CD4-positive, CD25-positive, alpha-beta regulatory T cell (primary cell): ENCODE measurements around the gene KCNAB1. TPM values are rescaled to one million over a fixed set of nuclear protein-coding genes. Genes with fewer than 3 reads are reported as not detected.

Experiments used
- ATAC-seq, 2 donors: fragments of 150-1000 bp; cut with Tn5 transposase; one replicate each; pipeline ENCODE4 v1.10.0; 2021; ENCODE audit warnings: low read depth in 2 of 2, moderate number of reproducible peaks in 2 of 2, moderate library complexity in 1 of 2
- DNase-seq, 3 donors: peaks; one replicate each; pipeline versions ENCODE4 v3.0.0 to v3.0.0-alpha.2; 2012 to 2022; ENCODE audit warnings: mixed read lengths in 1 of 3
- H3K27ac ChIP-seq: one replicate; pipeline ENCODE4 v1.7.0; 2013; ENCODE audit warnings: mild to moderate bottlenecking, low read length; ENCODE audit not compliant: insufficient read depth, poor library complexity, severe bottlenecking
- H3K27me3 ChIP-seq: one replicate; pipeline ENCODE4 v1.7.0; 2013; ENCODE audit warnings: low read length; ENCODE audit not compliant: control insufficient read depth, insufficient read depth
- H3K36me3 ChIP-seq: one replicate; pipeline ENCODE4 v1.7.0; 2013; ENCODE audit warnings: mild to moderate bottlenecking, low read length, moderate library complexity; ENCODE audit not compliant: control insufficient read depth, insufficient read depth
- H3K4me1 ChIP-seq: 2 replicates; pipeline ENCODE4 v1.7.0; 2013; ENCODE audit warnings: mild to moderate bottlenecking, low read length; ENCODE audit not compliant: insufficient read depth, control insufficient read depth, poor library complexity, severe bottlenecking
- H3K4me3 ChIP-seq: one replicate; pipeline ENCODE4 v1.7.0; 2013; ENCODE audit warnings: low read depth, mild to moderate bottlenecking, low read length, moderate library complexity
- H3K9me3 ChIP-seq, 2 experiments: 1 replicate in 1 of 2; 2 replicates in 1 of 2; pipeline ENCODE4 v1.7.0; 2013; ENCODE audit warnings: low read length in 2 of 2, mild to moderate bottlenecking in 1 of 2, moderate library complexity in 1 of 2; ENCODE audit not compliant: control insufficient read depth in 2 of 2
- H3K27ac Mint-ChIP-seq, 3 donors: one replicate each; pipeline ENCODE4 v1.8.0; 2020 to 2022; ENCODE audit warnings: mild to moderate bottlenecking in 3 of 3, mixed read lengths in 3 of 3, moderate library complexity in 2 of 3
- H3K27me3 Mint-ChIP-seq: one replicate; pipeline ENCODE4 v1.8.0; 2022; ENCODE audit warnings: mild to moderate bottlenecking, mixed read lengths
- H3K36me3 Mint-ChIP-seq: one replicate; pipeline ENCODE4 v1.8.0; 2020; ENCODE audit warnings: mixed read lengths
- H3K4me1 Mint-ChIP-seq, 4 donors: one replicate each; pipeline ENCODE4 v1.8.0; 2020 to 2022; ENCODE audit warnings: mixed read lengths in 4 of 4, mild to moderate bottlenecking in 1 of 4
- H3K4me3 Mint-ChIP-seq, 4 donors: one replicate each; pipeline ENCODE4 v1.8.0; 2020 to 2022; ENCODE audit warnings: mild to moderate bottlenecking in 4 of 4, mixed read lengths in 4 of 4, moderate library complexity in 3 of 4
- H3K9me3 Mint-ChIP-seq, 7 donors: one replicate each; pipeline ENCODE4 v1.8.0; 2020 to 2022; ENCODE audit warnings: mixed read lengths in 7 of 7, mild to moderate bottlenecking in 3 of 7, moderate library complexity in 2 of 7
- polyA plus RNA-seq, 4 donors: library from polyadenylated mRNA; unstranded; fragments of 300-500 nt; fragmentation: Illumina TruSeq; gene quantifications; one replicate each; pipeline ENCODE4 v1.2.3, GENCODE V29; 2021
- total RNA-seq: library from RNA; stranded (reverse); gene quantifications from one replicate; pipeline ENCODE4 v1.2.3, GENCODE V29; 2022

The KCNAB1 gene
- total and polyA plus RNA-seq, 5 donors from 2014 or later = 0.08 to 0.26 (median 0.17) TPM

DNA sequence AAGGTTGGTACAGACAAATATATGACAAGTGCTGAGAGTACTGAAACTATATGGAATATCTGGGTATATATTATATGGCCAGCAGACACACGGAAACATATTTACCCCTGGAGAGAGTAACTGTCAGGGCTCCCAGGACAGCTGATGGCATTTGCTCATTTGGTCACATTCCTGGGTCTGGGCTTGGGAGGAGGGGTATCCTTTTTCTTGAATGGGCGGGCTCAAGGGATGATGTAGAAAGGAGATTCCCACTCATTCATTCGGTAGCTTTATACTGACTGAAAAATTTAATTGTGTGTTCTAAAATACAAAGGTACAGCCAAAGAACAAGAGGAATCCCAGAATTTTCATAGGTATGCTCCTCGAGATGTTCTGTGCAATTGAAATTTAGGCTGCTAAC is 131.0 kb downstream of the KCNAB1 start:
- Histone ChIP-seq H3K4me1 (no peaks in the 10 kb centered on the region), H3K36me3 (no peaks in the 10 kb centered on the region), H3K4me3 (no peak overlapping the region), H3K27me3 (peaks cover 9% of the 10 kb centered on the region), H3K9me3 (no peaks in the 10 kb centered on the region), H3K27ac (no peak overlapping the region)
- H3K4me3 Mint-ChIP-seq = no peak overlapping the region
- ATAC-seq (no peak), DNase-seq (no peak)
- peaks cover 0 to 2% (median 0%) of the 10 kb centered on the region in 7 donors for H3K9me3 Mint-ChIP-seq
- no peaks in the 10 kb centered on the region for H3K4me1 Mint-ChIP-seq
- no peaks in the 10 kb centered on the region for H3K36me3 Mint-ChIP-seq
- no peak overlapping the region for H3K27ac Mint-ChIP-seq
- H3K27me3 Mint-ChIP-seq = peaks cover 18% of the 10 kb centered on the region

DNA sequence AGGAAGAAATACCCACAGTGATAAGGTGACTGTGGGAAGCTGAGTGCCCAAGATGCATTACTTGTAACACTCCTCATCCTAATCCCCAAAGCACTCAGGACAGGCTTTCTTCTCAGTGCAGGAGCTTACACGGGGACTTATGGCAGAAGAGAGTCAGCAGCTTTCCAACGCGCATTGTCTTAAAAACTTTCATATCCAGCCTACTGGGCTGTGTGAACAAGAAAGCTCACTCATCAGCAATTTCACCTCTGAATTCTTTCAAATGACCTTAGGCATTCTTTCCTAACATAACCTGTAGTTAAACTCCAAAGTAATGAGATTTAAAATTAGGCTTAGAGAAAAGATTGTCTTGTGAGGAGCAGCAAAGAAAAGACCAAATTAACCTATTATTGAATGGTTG is 132.3 kb downstream of the KCNAB1 start:
- Mint-ChIP-seq H3K27ac (no peak overlapping the region), H3K36me3 (no peaks in the 10 kb centered on the region), H3K4me3 (no peak overlapping the region), H3K27me3 (peaks cover 18% of the 10 kb centered on the region), H3K4me1 (no peaks in the 10 kb centered on the region), H3K9me3 (peaks cover 0 to 2% (median 0%) of the 10 kb centered on the region in 7 donors)
- DNase-seq = no peak
- Histone ChIP-seq H3K4me3 (no peak overlapping the region), H3K9me3 (no peaks in the 10 kb centered on the region), H3K36me3 (no peaks in the 10 kb centered on the region), H3K27ac (no peak overlapping the region), H3K27me3 (peaks cover 6% of the 10 kb centered on the region), H3K4me1 (no peaks in the 10 kb centered on the region)
- no peak for ATAC-seq

DNA sequence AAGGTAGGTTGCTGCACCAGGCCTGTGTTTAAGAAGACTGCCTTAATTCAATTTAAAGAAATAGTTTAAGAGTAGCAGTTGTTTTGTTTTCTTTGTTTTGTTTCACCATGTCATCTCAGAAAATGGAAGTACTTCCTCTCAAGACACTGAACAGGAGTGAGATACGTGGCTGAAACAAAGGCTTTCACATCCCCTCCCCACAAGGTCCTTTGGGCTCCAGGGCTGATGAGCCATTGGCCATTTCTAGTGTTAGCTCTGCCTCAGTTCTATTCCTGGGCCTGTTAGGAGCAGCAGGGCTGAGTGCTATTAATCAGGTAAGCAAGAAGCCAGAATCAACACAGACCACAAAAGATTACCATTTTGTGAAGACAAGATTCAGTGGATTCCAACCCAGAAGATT is 132.8 kb downstream of the KCNAB1 start:
- Mint-ChIP-seq H3K4me3 (no peak overlapping the region), H3K36me3 (no peaks in the 10 kb centered on the region), H3K27me3 (peaks cover 18% of the 10 kb centered on the region), H3K9me3 (peaks cover 0 to 2% (median 0%) of the 10 kb centered on the region in 7 donors), H3K4me1 (no peaks in the 10 kb centered on the region), H3K27ac (no peak overlapping the region)
- no peak for ATAC-seq
- Histone ChIP-seq H3K4me1 (no peaks in the 10 kb centered on the region), H3K27me3 (peaks cover 6% of the 10 kb centered on the region), H3K27ac (no peak overlapping the region), H3K36me3 (no peaks in the 10 kb centered on the region), H3K9me3 (no peaks in the 10 kb centered on the region), H3K4me3 (no peak overlapping the region)
- no peak for DNase-seq

DNA sequence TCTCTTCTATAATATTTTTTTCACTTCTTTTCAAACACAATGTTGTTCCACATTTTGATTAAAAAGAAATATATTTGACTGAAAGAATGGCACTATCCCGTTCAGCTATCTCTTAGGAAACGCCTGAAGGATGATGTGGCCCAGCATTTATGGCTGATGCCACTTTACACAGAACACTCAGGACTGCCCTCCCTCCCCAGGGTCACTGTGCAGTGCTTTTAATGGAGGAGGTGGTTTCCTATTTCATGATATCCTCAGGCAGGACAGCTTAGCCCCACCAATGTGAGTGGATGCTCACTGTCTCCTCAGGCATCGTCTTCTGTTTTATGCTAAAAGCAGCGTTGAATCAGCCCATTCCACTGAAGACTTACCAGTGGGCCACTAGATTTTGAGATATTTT is 135.9 kb downstream of the KCNAB1 start:
- H3K27me3 Mint-ChIP-seq = peaks cover 23% of the 10 kb centered on the region
- H3K36me3 Mint-ChIP-seq = no peaks in the 10 kb centered on the region
- ATAC-seq (no peak), DNase-seq (no peak)
- Histone ChIP-seq H3K4me3 (no peak overlapping the region), H3K4me1 (no peaks in the 10 kb centered on the region), H3K27ac (no peak overlapping the region), H3K9me3 (no peaks in the 10 kb centered on the region), H3K27me3 (peaks cover 6% of the 10 kb centered on the region), H3K36me3 (no peaks in the 10 kb centered on the region)
- H3K4me1 Mint-ChIP-seq = no peaks in the 10 kb centered on the region
- no peak overlapping the region for H3K27ac Mint-ChIP-seq
- peaks cover 0 to 2% (median 0%) of the 10 kb centered on the region in 7 donors for H3K9me3 Mint-ChIP-seq
- no peak overlapping the region for H3K4me3 Mint-ChIP-seq

DNA sequence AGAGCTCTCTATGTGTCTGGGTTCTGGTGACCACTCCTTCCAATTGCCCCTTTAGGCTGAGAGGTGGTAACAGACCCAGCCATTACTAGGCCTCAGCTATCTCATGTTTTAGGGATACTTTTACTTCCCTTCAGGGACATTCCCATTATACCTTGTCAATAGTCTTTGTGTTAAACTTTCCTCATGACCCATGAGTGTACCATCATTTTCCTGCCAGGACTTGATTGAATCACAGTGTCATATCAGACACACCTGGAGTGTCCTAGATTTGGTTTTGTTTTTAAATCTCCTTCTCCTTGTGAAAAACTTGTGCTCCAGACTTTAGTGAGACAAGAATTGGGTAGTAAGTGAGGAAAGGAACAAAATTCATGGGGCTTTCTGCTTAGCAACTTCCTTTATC is 136.6 kb downstream of the KCNAB1 start:
- Mint-ChIP-seq H3K36me3 (no peaks in the 10 kb centered on the region), H3K27me3 (peaks cover 23% of the 10 kb centered on the region), H3K27ac (no peak overlapping the region), H3K4me1 (no peaks in the 10 kb centered on the region), H3K9me3 (peaks cover 0 to 2% (median 0%) of the 10 kb centered on the region in 7 donors), H3K4me3 (no peak overlapping the region)
- Histone ChIP-seq H3K36me3 (no peaks in the 10 kb centered on the region), H3K27me3 (peaks cover 6% of the 10 kb centered on the region), H3K4me1 (no peaks in the 10 kb centered on the region), H3K9me3 (no peaks in the 10 kb centered on the region), H3K4me3 (no peak overlapping the region), H3K27ac (no peak overlapping the region)
- DNase-seq (no peak), ATAC-seq (no peak)

DNA sequence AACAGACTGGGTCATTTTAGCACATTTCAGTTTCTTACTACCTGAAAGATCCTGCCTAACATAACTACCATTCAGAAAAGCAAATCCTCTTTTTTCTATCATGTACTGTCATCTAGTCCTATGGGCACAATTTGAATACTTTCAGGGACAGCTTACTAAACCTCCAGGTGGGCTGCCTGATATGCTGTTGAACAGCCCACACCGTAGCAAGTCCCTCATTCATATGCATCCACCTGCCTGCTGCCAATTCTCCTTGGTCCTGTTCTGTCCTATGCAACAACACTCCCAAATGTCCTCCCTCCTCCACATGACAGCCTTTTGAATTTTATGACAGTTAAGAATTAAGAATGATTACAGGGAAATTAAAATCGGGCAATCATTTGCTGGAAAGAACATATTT is 137.9 kb downstream of the KCNAB1 start:
- Mint-ChIP-seq H3K36me3 (no peaks in the 10 kb centered on the region), H3K9me3 (peaks cover 0 to 2% (median 0%) of the 10 kb centered on the region in 7 donors), H3K27ac (no peak overlapping the region), H3K4me1 (no peaks in the 10 kb centered on the region), H3K4me3 (no peak overlapping the region), H3K27me3 (peaks cover 18% of the 10 kb centered on the region)
- no peak overlapping the region for H3K4me3 ChIP-seq
- no peaks in the 10 kb centered on the region for H3K9me3 ChIP-seq
- no peak overlapping the region for H3K27ac ChIP-seq
- no peak for ATAC-seq
- no peak for DNase-seq
- H3K27me3 ChIP-seq = peaks cover 1% of the 10 kb centered on the region
- no peaks in the 10 kb centered on the region for H3K36me3 ChIP-seq
- H3K4me1 ChIP-seq = no peaks in the 10 kb centered on the region

DNA sequence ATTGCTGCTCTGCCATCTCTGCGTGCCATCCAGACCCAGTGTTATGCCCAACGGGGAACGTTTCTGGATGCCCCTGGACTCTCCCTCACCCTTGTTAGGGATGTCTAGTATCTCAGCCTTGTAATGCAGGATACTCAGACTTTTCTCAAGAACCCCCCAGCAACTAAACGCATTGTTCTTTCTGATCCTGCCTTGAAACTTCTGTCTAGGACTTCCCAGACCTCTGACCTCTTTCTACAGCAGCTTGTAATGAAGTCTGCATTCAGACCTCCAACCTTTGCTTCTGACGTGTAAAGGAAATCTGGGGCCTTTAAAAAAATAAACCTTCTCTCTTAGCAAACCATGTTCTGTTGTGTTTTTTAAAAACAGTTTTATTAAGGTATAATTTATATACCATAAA is 139.5 kb downstream of the KCNAB1 start:
- Histone ChIP-seq H3K4me1 (no peaks in the 10 kb centered on the region), H3K4me3 (no peak overlapping the region), H3K27ac (no peak overlapping the region), H3K9me3 (no peaks in the 10 kb centered on the region), H3K36me3 (no peaks in the 10 kb centered on the region), H3K27me3 (peaks cover 5% of the 10 kb centered on the region)
- ATAC-seq = no peak
- no peaks in the 10 kb centered on the region for H3K36me3 Mint-ChIP-seq
- no peak for DNase-seq
- peaks cover 0 to 2% (median 0%) of the 10 kb centered on the region in 7 donors for H3K9me3 Mint-ChIP-seq
- no peaks in the 10 kb centered on the region for H3K4me1 Mint-ChIP-seq
- no peak overlapping the region for H3K27ac Mint-ChIP-seq
- peaks cover 18% of the 10 kb centered on the region for H3K27me3 Mint-ChIP-seq
- H3K4me3 Mint-ChIP-seq = no peak overlapping the region

DNA sequence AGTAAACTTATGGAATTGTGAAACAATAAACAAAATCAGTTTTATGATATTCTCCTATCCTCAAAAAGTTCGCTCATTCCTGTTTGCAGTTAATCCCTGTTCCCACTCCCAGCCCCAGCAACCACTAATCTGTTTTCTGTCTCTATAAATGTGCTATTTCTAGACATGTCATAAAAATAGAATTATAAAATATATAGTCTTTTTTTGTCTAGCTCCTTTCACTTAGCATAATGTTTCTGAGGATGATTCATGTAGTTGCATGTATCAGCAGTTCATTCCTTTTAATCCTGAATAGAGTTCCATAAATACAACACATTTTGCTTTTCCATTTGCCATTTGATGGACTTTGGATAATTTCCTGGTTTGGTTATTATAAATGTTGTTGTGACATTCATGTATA is 140.0 kb downstream of the KCNAB1 start:
- H3K4me1 Mint-ChIP-seq = no peaks in the 10 kb centered on the region

More for the DNA sequence above, 140.0 kb downstream of the KCNAB1 start:
- H3K27ac ChIP-seq = no peak overlapping the region
- H3K36me3 Mint-ChIP-seq = no peaks in the 10 kb centered on the region
- H3K9me3 ChIP-seq = no peaks in the 10 kb centered on the region
- no peak overlapping the region for H3K4me3 ChIP-seq
- ATAC-seq (no peak), DNase-seq (no peak)
- H3K27me3 ChIP-seq = peaks cover 7% of the 10 kb centered on the region
- no peak overlapping the region for H3K27ac Mint-ChIP-seq
- no peaks in the 10 kb centered on the region for H3K4me1 ChIP-seq
- H3K9me3 Mint-ChIP-seq = peaks cover 0 to 2% (median 0%) of the 10 kb centered on the region in 7 donors
- H3K4me3 Mint-ChIP-seq = no peak overlapping the region
- H3K27me3 Mint-ChIP-seq = peaks cover 18% of the 10 kb centered on the region
- no peaks in the 10 kb centered on the region for H3K36me3 ChIP-seq
